H4 (cell line): ENCODE measurements around the gene JPT1. TPM values are rescaled to one million over a fixed set of nuclear protein-coding genes. Genes with fewer than 3 reads are reported as not detected.

Experiments used
- total RNA-seq: library from RNA; depleted of rRNA; stranded (reverse); fragments of >200 nt; shearing (Covaris generic); gene quantifications from 2 replicates; pipeline ENCODE4 v1.2.3, GENCODE V29; 2014; rRNA removed

Gene JPT1
- total RNA-seq, 1 experiment from 2014 or later, result 466 TPM

Other genes with a start within 250 kb of the JPT1 start
- 0.54 TPM in 1 of 2 replicates, not detected in the other for gene USH1G, start 231.3 kb downstream of the JPT1 start, total RNA-seq
- not detected in 2 replicates for gene OTOP2, start 230.2 kb downstream of the JPT1 start, total RNA-seq
- gene OTOP3, start 218.6 kb downstream of the JPT1 start, total RNA-seq, result not detected in 2 replicates
- 0.15 TPM in 1 of 2 replicates, not detected in the other for gene HID1, start 181.8 kb downstream of the JPT1 start, total RNA-seq
- 3.3 and 5.8 TPM in 2 replicates for gene CDR2L, start 166.9 kb downstream of the JPT1 start, total RNA-seq
- gene MRPL58, start 141.8 kb downstream of the JPT1 start, total RNA-seq, result 89.4 and 107 TPM in 2 replicates
- 595 and 655 TPM in 2 replicates for gene ATP5PD, start 107.5 kb downstream of the JPT1 start, total RNA-seq
- gene KCTD2, start 107.3 kb downstream of the JPT1 start, total RNA-seq, result 14.3 and 16.5 TPM in 2 replicates
- gene SLC16A5, start 66.6 kb downstream of the JPT1 start, total RNA-seq, result not detected in 2 replicates
- gene ARMC7, start 44.5 kb downstream of the JPT1 start, total RNA-seq, result 4.0 and 5.2 TPM in 2 replicates
- 122 and 134 TPM in 2 replicates for gene NT5C, start 22.8 kb downstream of the JPT1 start, total RNA-seq
- gene SUMO2, start 28.4 kb upstream of the JPT1 start, total RNA-seq, result 160 and 193 TPM in 2 replicates
- 59.3 and 71.5 TPM in 2 replicates for gene NUP85, start 51.2 kb upstream of the JPT1 start, total RNA-seq
- gene GGA3, start 107.1 kb upstream of the JPT1 start, total RNA-seq, result 12.7 and 22.2 TPM in 2 replicates
- gene MRPS7, start 107.4 kb upstream of the JPT1 start, total RNA-seq, result 112 and 116 TPM in 2 replicates
- gene MIF4GD, start 116.7 kb upstream of the JPT1 start, total RNA-seq, result 36.0 and 41.6 TPM in 2 replicates
- gene SLC25A19, start 134.9 kb upstream of the JPT1 start, total RNA-seq, result 6.8 and 13.1 TPM in 2 replicates